H1 (cell line): Measurements from ENCODE around the gene CXCL10. TPM values are rescaled to one million over a fixed set of nuclear protein-coding genes. Genes with fewer than 3 reads are reported as not detected.

Experiments
- CTCF ChIA-PET: fragments of 300-600 bp; sonication (Branson Sonifier 250); formaldehyde crosslinking; loops from one replicate; lab custom pipeline; 2021; ENCODE audit not compliant: partially characterized antibody; lab: Charles Lee
- POLR2A ChIA-PET: fragments of 300-600 bp; sonication (Branson Sonifier 250); formaldehyde crosslinking; loops from one replicate; lab custom pipeline; 2021; ENCODE audit warnings: inconsistent platforms; ENCODE audit not compliant: partially characterized antibody; lab: Charles Lee
- DNase-seq, 2 experiments: peaks; one replicate each; pipeline versions ENCODE4 v3.0.0 to v3.0.0-alpha.2; 2010 to 2022; ENCODE audit warnings: low spot score in 2 of 2, low read depth in 1 of 2, mixed read lengths in 1 of 2
- FAIRE-seq: peaks from 2 replicates; lab custom pipeline; 2011; peaks lifted over from hg19 to GRCh38; lab: Jason Lieb, UNC
- H2AFZ ChIP-seq: 2 replicates; pipeline ENCODE4 v1.8.1; 2012; ENCODE audit warnings: low read length, inconsistent platforms
- H2AK5ac ChIP-seq: 2 replicates; pipeline ENCODE4 v1.6.1; 2013; ENCODE audit warnings: low read depth, low read length
- H2BK120ac ChIP-seq: replicated peaks from 2 replicates; pipeline ENCODE3; 2013; ENCODE audit warnings: low read depth, low read length, inconsistent platforms
- H2BK12ac ChIP-seq: 2 replicates; pipeline ENCODE4 v1.6.1; 2013; ENCODE audit warnings: low read depth, low read length
- H2BK15ac ChIP-seq: 2 replicates; pipeline ENCODE4 v1.6.1; 2013; ENCODE audit warnings: low read length
- H2BK20ac ChIP-seq: 2 replicates; pipeline ENCODE4 v1.6.1; 2013; ENCODE audit warnings: low read length
- H2BK5ac ChIP-seq: 2 replicates; pipeline ENCODE4 v1.6.1; 2013; ENCODE audit warnings: low read depth, low read length
- H3K14ac ChIP-seq: 2 replicates; pipeline ENCODE4 v1.6.1; 2013; ENCODE audit warnings: inconsistent platforms; ENCODE audit not compliant: insufficient read length
- H3K18ac ChIP-seq: 2 replicates; pipeline ENCODE4 v1.6.1; 2013; ENCODE audit warnings: low read length; ENCODE audit errors: extremely low read depth
- H3K23ac ChIP-seq: 2 replicates; pipeline ENCODE4 v1.6.1; 2013; ENCODE audit warnings: inconsistent platforms; ENCODE audit not compliant: insufficient read length
- H3K23me2 ChIP-seq: 2 replicates; pipeline ENCODE4 v1.6.1; 2013; ENCODE audit warnings: low read depth, low read length
- H3K27ac ChIP-seq: 2 replicates; pipeline ENCODE4 v1.6.1; 2011; ENCODE audit warnings: low read depth, low read length, inconsistent platforms
- H3K27me3 ChIP-seq, 4 experiments: replicated peaks in 1 of 4; 1 replicate in 1 of 4; 2 replicates in 3 of 4; pipeline versions ENCODE4 v1.6.1 to v1.8.1; 2011 to 2013; ENCODE audit warnings: low read length in 3 of 4, mild to moderate bottlenecking in 3 of 4, inconsistent platforms in 2 of 4, mixed read lengths in 2 of 4, moderate library complexity in 1 of 4; ENCODE audit not compliant: control insufficient read depth in 3 of 4, insufficient read depth in 3 of 4; ENCODE audit errors: extremely low read depth in 1 of 4
- H3K36me3 ChIP-seq, 4 experiments: 2 replicates each; pipeline versions ENCODE4 v1.6.1 to v1.8.1; 2011 to 2013; ENCODE audit warnings: mild to moderate bottlenecking in 4 of 4, low read length in 3 of 4, moderate library complexity in 2 of 4, control low read depth in 1 of 4, inconsistent platforms in 1 of 4; ENCODE audit not compliant: insufficient read depth in 4 of 4, control insufficient read depth in 2 of 4
- H3K4ac ChIP-seq: replicated peaks from 2 replicates; pipeline ENCODE3; 2013; ENCODE audit warnings: low read length, low read depth, mixed read lengths, inconsistent platforms; ENCODE audit not compliant: insufficient read length
- H3K4me1 ChIP-seq, 4 experiments: replicated peaks in 1 of 4; 1 replicate in 1 of 4; 2 replicates in 3 of 4; pipeline versions ENCODE4 v1.6.1 to v1.8.1; 2011 to 2013; ENCODE audit warnings: low read length in 3 of 4, inconsistent platforms in 2 of 4, mixed read lengths in 1 of 4; ENCODE audit not compliant: insufficient read depth in 4 of 4, control insufficient read depth in 3 of 4
- H3K4me2 ChIP-seq, 2 experiments: 2 replicates each; pipeline versions ENCODE4 v1.6.1 to v1.8.1; 2011 to 2013; ENCODE audit warnings: low read depth in 2 of 2, low read length in 2 of 2, control low read depth in 1 of 2, inconsistent platforms in 1 of 2, mild to moderate bottlenecking in 1 of 2; ENCODE audit not compliant: insufficient read depth in 1 of 2
- H3K4me3 ChIP-seq, 4 experiments: fragments of 200-600, 300-600 bp in 1 of 4; sonication (generic), shearing (Covaris generic), sonication (Bioruptor Twin) in 1 of 4; 2 replicates each; pipeline versions ENCODE4 v1.5.1 to v1.8.1; 2011 to 2016; ENCODE audit warnings: low read length in 4 of 4, low read depth in 3 of 4, control low read depth in 2 of 4, inconsistent platforms in 2 of 4, mild to moderate bottlenecking in 2 of 4, mixed read lengths in 1 of 4, moderate library complexity in 1 of 4; ENCODE audit not compliant: insufficient read depth in 2 of 4; ENCODE audit errors: extremely low read depth in 1 of 4
- H3K56ac ChIP-seq: replicated peaks from 2 replicates; pipeline ENCODE3; 2013; ENCODE audit warnings: low read depth, mild to moderate bottlenecking, mixed read lengths, low read length, inconsistent platforms; ENCODE audit not compliant: insufficient read length
- H3K79me1 ChIP-seq: 2 replicates; pipeline ENCODE4 v1.6.1; 2013; ENCODE audit warnings: low read depth, low read length, control low read depth
- H3K79me2 ChIP-seq, 2 experiments: 2 replicates each; pipeline versions ENCODE4 v1.6.1 to v1.8.1; 2012 to 2013; ENCODE audit warnings: low read length in 2 of 2, mild to moderate bottlenecking in 2 of 2, inconsistent platforms in 1 of 2; ENCODE audit not compliant: insufficient read depth in 2 of 2, control insufficient read depth in 1 of 2
- H3K9ac ChIP-seq, 4 experiments: replicated peaks in 1 of 4; 1 replicate in 1 of 4; 2 replicates in 3 of 4; pipeline versions ENCODE4 v1.6.1 to v1.8.1; 2011 to 2013; ENCODE audit warnings: low read depth in 3 of 4, low read length in 3 of 4, control low read depth in 2 of 4, mild to moderate bottlenecking in 2 of 4, moderate library complexity in 2 of 4, inconsistent platforms in 1 of 4; ENCODE audit errors: extremely low read depth in 1 of 4
- H3K9me3 ChIP-seq, 2 experiments: 2 replicates each; pipeline versions ENCODE4 v1.6.1 to v1.8.1; 2012 to 2013; ENCODE audit warnings: mild to moderate bottlenecking in 2 of 2, moderate library complexity in 2 of 2, control low read depth in 1 of 2, inconsistent platforms in 1 of 2, low read depth in 1 of 2, low read length in 1 of 2, mixed read lengths in 1 of 2; ENCODE audit not compliant: insufficient read depth in 2 of 2
- H4K20me1 ChIP-seq, 2 experiments: replicated peaks in 1 of 2; 2 replicates each; pipeline versions ENCODE3 to v1.8.1; 2011 to 2013; ENCODE audit warnings: inconsistent platforms in 2 of 2, low read length in 2 of 2, mild to moderate bottlenecking in 1 of 2; ENCODE audit not compliant: insufficient read depth in 2 of 2, control insufficient read depth in 1 of 2
- H4K5ac ChIP-seq: 2 replicates; pipeline ENCODE4 v1.6.1; 2013; ENCODE audit warnings: low read length, low read depth, mixed read lengths, inconsistent platforms; ENCODE audit not compliant: insufficient read length
- H4K8ac ChIP-seq: 2 replicates; pipeline ENCODE4 v1.8.0; 2013; ENCODE audit warnings: mild to moderate bottlenecking, moderate library complexity, low read length, inconsistent platforms; ENCODE audit not compliant: insufficient read depth; ENCODE audit errors: extremely low read depth
- H4K91ac ChIP-seq: replicated peaks from 2 replicates; pipeline ENCODE3; 2013; ENCODE audit warnings: low read length, mixed read lengths, inconsistent platforms; ENCODE audit not compliant: insufficient read length
- CHD1 ChIP-seq: IDR thresholded peaks from 2 replicates; pipeline ENCODE4 v1.6.1; 2012; ENCODE audit warnings: low read depth, low read length, improper control_type of control experiment
- YY1 ChIP-seq: IDR thresholded peaks from 2 replicates; pipeline ENCODE4 v1.6.1; 2011; ENCODE audit warnings: low read depth, mild to moderate bottlenecking, low read length
- WGBS, 2 experiments: shearing (Covaris generic) in 1 of 2; methylation state at CpG; one replicate each; pipeline versions ENCODE4 v1.1.6 to v1.1.7; 2013 to 2015; ENCODE audit warnings: low lambda C conversion rate in 2 of 2, mixed read lengths in 2 of 2, inconsistent platforms in 1 of 2, low coverage in 1 of 2, missing lambda C conversion rate in 1 of 2; ENCODE audit not compliant: insufficient replicate concordance in 2 of 2, insufficient coverage in 1 of 2, insufficient read length in 1 of 2; ENCODE audit errors: extremely low coverage in 1 of 2, missing lambda C conversion rate in 1 of 2; 5-methylcytosine and 5-hydroxymethylcytosine counted together
- polyA plus RNA-seq, 7 experiments: library from polyadenylated mRNA; depleted of rRNA in 3 of 7; stranded (reverse) in 5 of 7; unstranded in 2 of 7; fragments of >200 nt in 5 of 7; fragments of 200-250 nt in 2 of 7; gene quantifications; 1 replicate in 5 of 7; 2 replicates in 1 of 7; 4 replicates in 1 of 7; pipeline versions ENCODE4 v1.2.1 to v1.2.3, GENCODE V29; 2011 to 2013; ENCODE audit warnings: missing spikeins in 2 of 7, mixed read lengths in 2 of 7
- total RNA-seq: library from RNA; stranded (reverse); fragmentation: NEBNext Ultra II Directional; extraction: Animal tissue kit (Norgen Biotek cat#: 25700); gene quantifications from 2 replicates; pipeline ENCODE4 v1.2.1, GENCODE V29; 2021

CXCL10 gene
- total and polyA plus RNA-seq, 2 of the 8 experiments (the other 6 are each of a cell fraction or from before 2014, with no cell fraction given): not detected

DNA sequence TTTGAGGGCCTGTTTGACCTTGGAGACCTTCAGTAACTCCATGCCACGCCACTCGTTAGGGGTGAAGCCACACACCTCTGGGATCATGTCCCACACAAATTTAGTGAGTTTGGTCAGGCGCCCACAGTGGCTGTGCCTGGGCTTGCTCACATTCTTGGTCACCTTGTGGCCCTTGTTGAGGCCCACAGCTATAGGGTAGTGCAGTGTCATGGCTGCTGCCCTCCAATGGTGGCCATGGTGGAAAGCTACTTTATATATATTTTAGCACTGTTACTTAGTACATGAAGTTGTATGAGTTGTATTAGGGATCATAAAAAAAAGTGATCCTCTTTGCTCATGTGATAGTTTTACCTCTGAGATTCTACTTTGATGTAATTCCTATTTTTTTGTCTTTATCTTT lies 13.6 kb upstream of the CXCL10 start:
- Histone ChIP-seq H3K4ac (peak overlapping the region; percentile 34), H3K4me3 (no peak overlapping the region), H2AFZ (peak overlapping the region; percentile 88; the same call in 1 of the 2 replicates), H3K9me3 (no peaks in the 10 kb centered on the region), H2BK5ac (no peak overlapping the region), H3K27ac (no peak overlapping the region), H4K5ac (no peak overlapping the region), H2BK12ac (no peak overlapping the region), H2BK15ac (no peak overlapping the region), H3K79me1 (no peaks in the 10 kb centered on the region), H3K23me2 (peaks cover 1% of the 10 kb centered on the region; the same call in 1 of the 2 replicates), H3K14ac (no peak overlapping the region), H3K27me3 (no peaks in the 10 kb centered on the region), H2AK5ac (no peak overlapping the region), H2BK120ac (no peak overlapping the region), H3K36me3 (no peaks in the 10 kb centered on the region), H3K56ac (no peak overlapping the region), H4K20me1 (no peaks in the 10 kb centered on the region), H3K4me1 (no peaks in the 10 kb centered on the region), H3K4me2 (no peak overlapping the region), H4K91ac (peak overlapping the region; percentile 30), H3K9ac (no peak overlapping the region), H3K18ac (no peak overlapping the region), H3K79me2 (no peaks in the 10 kb centered on the region), H4K8ac (no peak overlapping the region; the same call in 1 of the 2 replicates), H3K23ac (no peak overlapping the region), H2BK20ac (no peak overlapping the region)
- no peak for DNase-seq
- no peak for FAIRE-seq
- ChIA-PET CTCF (interaction anchor here (0.9 to 1.5 kb wide), 4 partner anchors 13 to 60 kb away, joined by 3 to 4 read pairs (median 3); no protein-coding TSS in a partner anchor), POLR2A (no interaction called here)
- 92% methylated on average over 3 of the region's 3 CpGs; no CpG with 5 or more reads in 1 of the 2 experiments for WGBS, 2 experiments
- TF ChIP-seq CHD1 (no peak), YY1 (peak; percentile 62; the same call in 1 of the 2 replicates)
